ENCODE results near the gene WDR33. TPM values are rescaled to one million over a fixed set of nuclear protein-coding genes. Genes with fewer than 3 reads are reported as not detected.

WDR33 gene
- total and polyA plus RNA-seq, 2 of the 13 experiments (the other 11 are each of a cell fraction or from before 2014, with no cell fraction given) = 54.9 to 78.2 TPM

GRCh38 chr2:127735044-127735443, 75.9 kb downstream of the WDR33 start:
- BruUV-seq (replicated peaks) = no TSS peak
- TF ChIP-seq, protein P1, sequence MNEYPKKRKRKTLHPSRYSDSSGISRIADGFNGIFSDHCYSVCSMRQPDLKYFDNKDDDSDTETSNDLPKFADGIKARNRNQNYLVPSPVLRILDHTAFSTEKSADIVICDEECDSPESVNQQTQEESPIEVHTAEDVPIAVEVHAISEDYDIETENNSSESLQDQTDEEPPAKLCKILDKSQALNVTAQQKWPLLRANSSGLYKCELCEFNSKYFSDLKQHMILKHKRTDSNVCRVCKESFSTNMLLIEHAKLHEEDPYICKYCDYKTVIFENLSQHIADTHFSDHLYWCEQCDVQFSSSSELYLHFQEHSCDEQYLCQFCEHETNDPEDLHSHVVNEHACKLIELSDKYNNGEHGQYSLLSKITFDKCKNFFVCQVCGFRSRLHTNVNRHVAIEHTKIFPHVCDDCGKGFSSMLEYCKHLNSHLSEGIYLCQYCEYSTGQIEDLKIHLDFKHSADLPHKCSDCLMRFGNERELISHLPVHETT (CRISPR knock-in tag; conservative IDR thresholded peaks at IDR 0.05) = no peak
- TF ChIP-seq ZBTB7A (CRISPR knock-in tag; IDR thresholded peaks at IDR 0.05) (no peak), ZNF230 (CRISPR knock-in tag; IDR thresholded peaks at IDR 0.05) (no peak), PAXIP1 (CRISPR knock-in tag; conservative IDR thresholded peaks at IDR 0.05) (peak; percentile 3; the same call in 1 of the 2 replicates), GABPB1 (CRISPR knock-in tag; IDR thresholded peaks at IDR 0.05) (no peak), ZNF318 (CRISPR knock-in tag; IDR thresholded peaks at IDR 0.05) (no peak), PRPF4 (IDR thresholded peaks at IDR 0.05; ENCODE audit: low read depth, low read length, poor library complexity, severe bottlenecking) (no peak), NCOA2 (CRISPR knock-in tag; IDR thresholded peaks at IDR 0.05) (no peak)
- TF ChIP-seq, protein P2, sequence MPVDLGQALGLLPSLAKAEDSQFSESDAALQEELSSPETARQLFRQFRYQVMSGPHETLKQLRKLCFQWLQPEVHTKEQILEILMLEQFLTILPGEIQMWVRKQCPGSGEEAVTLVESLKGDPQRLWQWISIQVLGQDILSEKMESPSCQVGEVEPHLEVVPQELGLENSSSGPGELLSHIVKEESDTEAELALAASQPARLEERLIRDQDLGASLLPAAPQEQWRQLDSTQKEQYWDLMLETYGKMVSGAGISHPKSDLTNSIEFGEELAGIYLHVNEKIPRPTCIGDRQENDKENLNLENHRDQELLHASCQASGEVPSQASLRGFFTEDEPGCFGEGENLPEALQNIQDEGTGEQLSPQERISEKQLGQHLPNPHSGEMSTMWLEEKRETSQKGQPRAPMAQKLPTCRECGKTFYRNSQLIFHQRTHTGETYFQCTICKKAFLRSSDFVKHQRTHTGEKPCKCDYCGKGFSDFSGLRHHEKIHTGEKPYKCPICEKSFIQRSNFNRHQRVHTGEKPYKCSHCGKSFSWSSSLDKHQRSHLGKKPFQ (CRISPR knock-in tag; IDR thresholded peaks at IDR 0.05; ENCODE audit: insufficient replicate concordance) = peak; percentile 28

More at GRCh38 chr2:127735044-127735443, 75.9 kb downstream of the WDR33 start:
- Histone ChIP-seq H3K9ac (ENCODE audit: insufficient read depth, low read depth, low read length) (no peak overlapping the region), H3K27me3 (ENCODE audit: control insufficient read depth in 1 of 2, insufficient read depth in 2 of 2, low read length in 2 of 2) (no peaks in the 10 kb centered on the region), H3K36me3 (replicated peaks in 1 of 2; ENCODE audit: control insufficient read depth in 1 of 2, insufficient read depth in 2 of 2, low read length in 2 of 2) (peaks cover 0 to 5% of the 10 kb centered on the region in 2 experiments; a peak in 3 of 5 replicates), H3K79me2 (ENCODE audit: insufficient read depth, low read length) (no peaks in the 10 kb centered on the region), H3K27ac (ENCODE audit: extremely low read length, insufficient read depth, low read length) (peak overlapping the region; percentile 14), H3K4me3 (replicated peaks in 1 of 3; ENCODE audit: insufficient read depth in 1 of 3, low read depth in 2 of 3, low read length in 3 of 3) (0 out of 6 replicates have a peak overlapping the region, but pooled peaks of 1 of the 3 experiments have one; percentile 4), H4K20me1 (ENCODE audit: insufficient read depth, low read length) (no peaks in the 10 kb centered on the region), H3K4me2 (ENCODE audit: low read depth, low read length) (peak overlapping the region; percentile 44), H3K9me3 (ENCODE audit: low read length) (no peaks in the 10 kb centered on the region), H2AFZ (ENCODE audit: low read length) (no peak overlapping the region), H3K4me1 (ENCODE audit: insufficient read depth, low read length) (peaks cover 47% of the 10 kb centered on the region)
- in situ Hi-C loops (cut with HindIII; ENCODE audit: extremely low pct_ligation_motif_present, low pct_unique_long_range_greater_than_20kb) (no loop called here), intact Hi-C loops (cut with micrococcal nuclease; ENCODE audit: unreplicated experiment) (no loop called here)
- DNase-seq (ENCODE audit: low spot score) (no peak), FAIRE-seq (no peak), ATAC-seq (peak; percentile 23)
- CTCF ChIA-PET (ENCODE audit: low intra/inter-chr PET ratio, low total read pairs) = no interaction called here
- WGBS (ENCODE audit: low lambda C conversion rate) = 27% methylated on average over 2 of the region's 2 CpGs
- POLR2A ChIA-PET = interaction anchor here (0.8 to 0.9 kb wide), 2 partner anchors 209 to 348 kb away, joined by 3 read pairs; partner anchors contain the start of gene IWS1
